OCI-LY3 (cell line): ENCODE data around the gene ACADVL.

Experiments
- CTCF ChIP-seq: fragments of 200-600, 300-600 bp; sonication (generic); IDR thresholded peaks from 2 replicates; pipeline ENCODE4 v1.5.1; 2014; ENCODE audit warnings: antibody characterized with exemption, low read length, low read depth
- EZH2phosphoT487 ChIP-seq: fragments of 200-600 bp; shearing (Covaris generic); IDR thresholded peaks from 2 replicates; pipeline ENCODE4 v1.6.1; 2018; ENCODE audit warnings: antibody characterized with exemption, mixed run types, low read depth

- TF ChIP-seq CTCF, result no peak
- TF ChIP-seq EZH2phosphoT487, result no peak
Observed at GRCh38 chr17:7218166-7218565, 1.6 kb upstream of the ACADVL start.
